ENCODE measurements around the gene YAE1. TPM values are rescaled to one million over a fixed set of nuclear protein-coding genes. Genes with fewer than 3 reads are reported as not detected.

The YAE1 gene
- polyA plus RNA-seq, 1 of the 3 experiments (the other 2 are of a cell fraction), result 30.7 TPM

DNA sequence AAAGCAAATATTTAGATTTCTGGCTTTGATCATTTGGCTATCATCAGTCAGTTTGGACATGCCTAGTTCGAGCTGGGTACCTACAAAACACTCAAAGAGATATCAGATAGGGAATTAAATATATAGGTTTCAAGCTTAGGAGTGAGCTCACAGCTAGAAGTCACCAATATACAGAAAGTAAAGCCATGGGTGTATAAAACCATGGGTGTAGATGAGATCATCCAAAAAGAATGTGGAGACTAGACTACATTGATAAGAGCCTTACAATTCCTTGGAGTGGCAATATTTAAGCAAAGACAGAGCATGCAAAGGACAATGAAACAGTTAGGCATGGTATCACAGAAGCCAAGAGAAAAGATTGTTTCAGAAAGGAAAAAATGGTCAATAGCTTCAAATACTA lies 49.9 kb downstream of the YAE1 start:
- Histone ChIP-seq H3K27ac (ENCODE audit: low read depth in 2 of 2, low read length in 1 of 2) (peak overlapping the region in 1 of 2 experiments; percentile 48; a peak in 2 of 4 replicates), H3K9me2 (no peaks in the 10 kb centered on the region), H3F3A (replicated peaks; ENCODE audit: insufficient read depth) (peaks cover 40% of the 10 kb centered on the region), H3K4me1 (ENCODE audit: control insufficient read depth in 1 of 2, insufficient read depth in 2 of 2, low read depth in 1 of 2, low read length in 1 of 2) (peaks cover 0 to 41% of the 10 kb centered on the region in 2 experiments), H3K9ac (no peak overlapping the region), H2AFZ (ENCODE audit: low read depth) (no peak overlapping the region), H3K4me2 (peak overlapping the region; percentile 5; the same call in 1 of the 2 replicates), H3K79me2 (ENCODE audit: insufficient read depth) (no peaks in the 10 kb centered on the region), H3K9me3 (no peaks in the 10 kb centered on the region), H4K20me1 (ENCODE audit: insufficient read depth) (no peaks in the 10 kb centered on the region), H3K4me3 (ENCODE audit: low read depth in 2 of 2, low read length in 1 of 2) (no peak overlapping the region), H3K36me3 (replicated peaks in 1 of 2; ENCODE audit: control insufficient read depth in 1 of 2, insufficient read depth in 2 of 2, low read length in 1 of 2) (no peaks in the 10 kb centered on the region), H3K27me3 (ENCODE audit: insufficient read depth) (no peaks in the 10 kb centered on the region)
- no peak for DNase-seq
- POLR2A ChIA-PET, result no interaction called here
- 56% methylated on average over 1 of the region's 1 CpG for whole genome bisulfite sequencing (ENCODE audit: low lambda C conversion rate)
- CTCF ChIA-PET, result interaction anchor here (0.5 to 1.1 kb wide), 4 partner anchors 11 to 1251 kb away, joined by 3 read pairs; no protein-coding TSS in a partner anchor
- TF ChIP-seq JUND (IDR thresholded peaks at IDR 0.05), result 0 out of 2 replicates have a peak, but pooled peaks have one; percentile 21
- no peak for TF ChIP-seq FOXM1 (IDR thresholded peaks at IDR 0.05; ENCODE audit: low read depth)

DNA sequence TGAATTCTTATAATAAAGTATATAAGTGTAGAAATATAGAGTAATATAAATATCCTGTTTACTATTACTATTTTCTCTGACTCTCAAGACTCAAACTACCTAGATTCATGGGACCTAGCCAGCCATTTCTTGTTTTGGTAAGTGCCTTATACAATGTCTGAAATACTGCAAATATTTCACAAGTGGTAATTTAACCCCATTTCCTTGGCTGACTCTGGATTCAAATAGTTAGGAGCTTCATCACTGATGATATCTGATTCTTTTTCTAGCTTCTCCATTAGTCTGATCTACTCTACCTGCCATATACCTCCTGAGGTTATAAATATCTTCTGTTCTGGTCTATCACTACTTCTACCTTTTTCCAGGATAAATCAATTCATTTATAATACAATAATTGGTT lies 50.8 kb downstream of the YAE1 start:
- H3K4me1 ChIP-seq (ENCODE audit: control insufficient read depth in 1 of 2, insufficient read depth in 2 of 2, low read depth in 1 of 2, low read length in 1 of 2), result peaks cover 3 to 46% of the 10 kb centered on the region in 2 experiments
- TF ChIP-seq TEAD4 (IDR thresholded peaks at IDR 0.05; ENCODE audit: borderline replicate concordance, insufficient read depth) (peak; percentile 39; the same call in 1 of the 2 replicates), EP300 (IDR thresholded peaks at IDR 0.05; ENCODE audit: borderline replicate concordance in 1 of 2, low read depth in 1 of 2, low read length in 1 of 2) (peak in 1 of 2 experiments; percentile 58; a peak in 1 of 4 replicates), TCF12 (IDR thresholded peaks at IDR 0.05) (peak; percentile 61), NFIC (IDR thresholded peaks at IDR 0.05; ENCODE audit: borderline replicate concordance) (peak; percentile 48), MEF2A (IDR thresholded peaks at IDR 0.05; ENCODE audit: borderline replicate concordance, low read depth) (peak; percentile 38; the same call in 1 of the 2 replicates), RFX5 (IDR thresholded peaks at IDR 0.05; ENCODE audit: low read length) (no peak), FOSL2 (IDR thresholded peaks at IDR 0.05; ENCODE audit: borderline replicate concordance, low read depth) (peak; percentile 49; the same call in 1 of the 2 replicates), GABPA (IDR thresholded peaks at IDR 0.05; ENCODE audit: low read depth) (no peak), JUND (IDR thresholded peaks at IDR 0.05) (peak; percentile 53; the same call in 1 of the 2 replicates), YY1 (IDR thresholded peaks at IDR 0.05; ENCODE audit: low read depth) (0 out of 2 replicates have a peak, but pooled peaks have one; percentile 21)

DNA sequence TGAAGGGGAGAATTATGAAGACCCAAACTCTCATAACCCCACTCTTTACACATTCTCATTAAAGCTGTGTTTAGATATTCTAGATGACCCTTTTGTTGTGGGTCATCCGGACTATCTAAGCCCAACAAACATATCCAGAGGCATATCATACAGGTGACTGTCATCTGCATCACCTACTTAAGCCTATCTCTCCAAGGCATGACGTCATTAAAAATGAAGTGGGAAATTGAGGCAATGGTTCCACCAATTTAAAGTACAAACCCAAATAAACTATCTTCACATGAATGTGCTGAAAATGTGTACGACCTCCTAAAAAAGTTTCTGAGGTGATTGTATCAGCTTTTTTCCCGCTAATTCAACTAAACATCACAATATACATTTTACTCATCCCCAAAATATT lies 52.7 kb downstream of the YAE1 start:
- H3K4me3 ChIP-seq (ENCODE audit: low read depth in 2 of 2, low read length in 1 of 2), result no peak overlapping the region
- no peaks in the 10 kb centered on the region for H3K27me3 ChIP-seq (ENCODE audit: insufficient read depth)
- H3K4me2 ChIP-seq, result no peak overlapping the region
- peaks cover 16% of the 10 kb centered on the region; the same call in 1 of the 2 replicates for H3K79me2 ChIP-seq (ENCODE audit: insufficient read depth)
- no peaks in the 10 kb centered on the region for H3K9me3 ChIP-seq
- 91% methylated on average over 4 of the region's 4 CpGs for WGBS (ENCODE audit: low lambda C conversion rate)
- DNase-seq, result no peak
- H3K9me2 ChIP-seq, result no peaks in the 10 kb centered on the region
- H3K4me1 ChIP-seq (ENCODE audit: control insufficient read depth in 1 of 2, insufficient read depth in 2 of 2, low read depth in 1 of 2, low read length in 1 of 2), result peaks cover 8 to 46% of the 10 kb centered on the region in 2 experiments
- peaks cover 53% of the 10 kb centered on the region for H3F3A ChIP-seq (replicated peaks; ENCODE audit: insufficient read depth)
- CTCF ChIA-PET, result interaction anchor here (0.8 to 2.2 kb wide), 2 partner anchors 10 to 38 kb away, joined by 3 to 13 read pairs; no protein-coding TSS in a partner anchor
- H3K27ac ChIP-seq (ENCODE audit: low read depth in 2 of 2, low read length in 1 of 2), result no peak overlapping the region
- no peak overlapping the region for H3K9ac ChIP-seq
- POLR2A ChIA-PET, result no interaction called here
- H4K20me1 ChIP-seq (ENCODE audit: insufficient read depth), result no peaks in the 10 kb centered on the region
- H2AFZ ChIP-seq (ENCODE audit: low read depth), result no peak overlapping the region
- no peaks in the 10 kb centered on the region for H3K36me3 ChIP-seq (replicated peaks in 1 of 2; ENCODE audit: control insufficient read depth in 1 of 2, insufficient read depth in 2 of 2, low read length in 1 of 2)
- TF ChIP-seq GATA2 (CRISPR knock-in tag; IDR thresholded peaks at IDR 0.05) (no peak), NFIC (IDR thresholded peaks at IDR 0.05; ENCODE audit: borderline replicate concordance) (no peak), MEF2A (IDR thresholded peaks at IDR 0.05; ENCODE audit: borderline replicate concordance, low read depth) (no peak), FOXM1 (IDR thresholded peaks at IDR 0.05; ENCODE audit: low read depth) (no peak), FOXJ3 (CRISPR knock-in tag; IDR thresholded peaks at IDR 0.05) (no peak), SMC3 (IDR thresholded peaks at IDR 0.05; ENCODE audit: low read depth, low read length) (no peak), RCOR1 (IDR thresholded peaks at IDR 0.05; ENCODE audit: low read length) (no peak), TAF1 (IDR thresholded peaks at IDR 0.05; ENCODE audit: borderline replicate concordance, low read depth, low read length) (no peak), SIN3A (IDR thresholded peaks at IDR 0.05; ENCODE audit: borderline replicate concordance, low read depth, low read length) (no peak), POLR2AphosphoS5 (IDR thresholded peaks at IDR 0.05; ENCODE audit: low read depth, low read length) (no peak), GABPA (IDR thresholded peaks at IDR 0.05; ENCODE audit: low read depth) (no peak), RFX5 (IDR thresholded peaks at IDR 0.05; ENCODE audit: low read length) (no peak)
- TF ChIP-seq, protein P1, sequence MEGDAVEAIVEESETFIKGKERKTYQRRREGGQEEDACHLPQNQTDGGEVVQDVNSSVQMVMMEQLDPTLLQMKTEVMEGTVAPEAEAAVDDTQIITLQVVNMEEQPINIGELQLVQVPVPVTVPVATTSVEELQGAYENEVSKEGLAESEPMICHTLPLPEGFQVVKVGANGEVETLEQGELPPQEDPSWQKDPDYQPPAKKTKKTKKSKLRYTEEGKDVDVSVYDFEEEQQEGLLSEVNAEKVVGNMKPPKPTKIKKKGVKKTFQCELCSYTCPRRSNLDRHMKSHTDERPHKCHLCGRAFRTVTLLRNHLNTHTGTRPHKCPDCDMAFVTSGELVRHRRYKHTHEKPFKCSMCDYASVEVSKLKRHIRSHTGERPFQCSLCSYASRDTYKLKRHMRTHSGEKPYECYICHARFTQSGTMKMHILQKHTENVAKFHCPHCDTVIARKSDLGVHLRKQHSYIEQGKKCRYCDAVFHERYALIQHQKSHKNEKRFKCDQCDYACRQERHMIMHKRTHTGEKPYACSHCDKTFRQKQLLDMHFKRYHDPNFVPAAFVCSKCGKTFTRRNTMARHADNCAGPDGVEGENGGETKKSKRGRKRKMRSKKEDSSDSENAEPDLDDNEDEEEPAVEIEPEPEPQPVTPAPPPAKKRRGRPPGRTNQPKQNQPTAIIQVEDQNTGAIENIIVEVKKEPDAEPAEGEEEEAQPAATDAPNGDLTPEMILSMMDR (IDR thresholded peaks at IDR 0.05), result no peak

More for the DNA sequence above, 50.8 kb downstream of the YAE1 start:
- no peaks in the 10 kb centered on the region for H3K36me3 ChIP-seq (replicated peaks in 1 of 2; ENCODE audit: control insufficient read depth in 1 of 2, insufficient read depth in 2 of 2, low read length in 1 of 2)
- H3K27me3 ChIP-seq (ENCODE audit: insufficient read depth), result no peaks in the 10 kb centered on the region
- H3F3A ChIP-seq (replicated peaks; ENCODE audit: insufficient read depth), result peaks cover 49% of the 10 kb centered on the region
- no peaks in the 10 kb centered on the region for H3K9me2 ChIP-seq
- H3K9me3 ChIP-seq, result no peaks in the 10 kb centered on the region
- POLR2A ChIA-PET, result no interaction called here
- peak overlapping the region in 1 of 2 experiments; percentile 48; a peak in 1 of 4 replicates for H3K27ac ChIP-seq (ENCODE audit: low read depth in 2 of 2, low read length in 1 of 2)
- H3K4me3 ChIP-seq (ENCODE audit: low read depth in 2 of 2, low read length in 1 of 2), result no peak overlapping the region
- CTCF ChIA-PET, result interaction anchor here (1.0 kb wide), 1 partner anchor 36 kb away, joined by 3 read pairs; no protein-coding TSS in a partner anchor
- peaks cover 3% of the 10 kb centered on the region; the same call in 1 of the 2 replicates for H3K79me2 ChIP-seq (ENCODE audit: insufficient read depth)
- no peaks in the 10 kb centered on the region for H4K20me1 ChIP-seq (ENCODE audit: insufficient read depth)
- no peak overlapping the region for H2AFZ ChIP-seq (ENCODE audit: low read depth)
- no peak for DNase-seq
- no peak overlapping the region for H3K4me2 ChIP-seq
- no peak overlapping the region for H3K9ac ChIP-seq

Measured in SK-N-SH (cell line).